Measurements from ENCODE around the gene MINDY3.

The MINDY3 gene

GRCh38 chr10:15739254-15739970, 120.9 kb downstream of the MINDY3 start:
- no peak overlapping the region for H3K4me3 ChIP-seq (ENCODE audit: low read depth, low read length)

GRCh38 chr10:15738270-15738925, 121.9 kb downstream of the MINDY3 start:
- no peak overlapping the region for H3K4me3 ChIP-seq (ENCODE audit: low read depth, low read length)

- H3K4me3 ChIP-seq (ENCODE audit: low read depth, low read length), result no peak overlapping the region
These were observed 122.7 kb downstream of the MINDY3 start for GRCh38 chr10:15737656-15738055.

- no peak overlapping the region for H3K4me3 ChIP-seq (ENCODE audit: low read depth, low read length)
These were observed 124.5 kb downstream of the MINDY3 start for GRCh38 chr10:15735763-15736162.

- no peak overlapping the region for H3K4me3 ChIP-seq (ENCODE audit: low read depth, low read length)
These were observed 130.0 kb downstream of the MINDY3 start for GRCh38 chr10:15730341-15730740.

- H3K4me3 ChIP-seq (ENCODE audit: low read depth, low read length), result no peak overlapping the region
These were observed 130.4 kb downstream of the MINDY3 start for GRCh38 chr10:15729890-15730289.

Measured in iPS-11a (cell line).